ENCODE data around the gene TEF. TPM values are rescaled to one million over a fixed set of nuclear protein-coding genes. Genes with fewer than 3 reads are reported as not detected.
A peak's percentile ranks its signal among the peaks of the same experiment; 100 is the strongest.

Gene TEF
- total RNA-seq (11.8 TPM), polyA plus RNA-seq (ENCODE audit: insufficient read depth in 1 of 8, insufficient read length in 8 of 8, low replicate concordance in 1 of 8) (10 to 100 TPM in 5 of 8 donors, 1 to 10 TPM in 3; 8.6 to 13.7 (median 10.3) TPM)
- long read RNA-seq, donor 1, full-length matches to known transcripts = 3 of 8 reads
- long read RNA-seq, donor 1, partial matches to known transcripts = 5 of 8 reads
- long read RNA-seq, donor 1, other reads (novel, unspliced or antisense) = 0 of 8 reads
- long read RNA-seq, donor 2, full-length matches to known transcripts = 1 of 1 reads
- long read RNA-seq, donor 2, partial matches to known transcripts = 0 of 1 reads
- long read RNA-seq, donor 2, other reads (novel, unspliced or antisense) = 0 of 1 reads
- long read RNA-seq, donor 3, full-length matches to known transcripts = 5 of 10 reads
- long read RNA-seq, donor 3, partial matches to known transcripts = 5 of 10 reads
- long read RNA-seq, donor 3, other reads (novel, unspliced or antisense) = 0 of 10 reads
- long read RNA-seq, donor 4, full-length matches to known transcripts = 1 of 1 reads
- long read RNA-seq, donor 4, partial matches to known transcripts = 0 of 1 reads
- long read RNA-seq, donor 4, other reads (novel, unspliced or antisense) = 0 of 1 reads
- long read RNA-seq, donor 5, full-length matches to known transcripts = 5 of 39 reads
- long read RNA-seq, donor 5, partial matches to known transcripts = 0 of 39 reads
- long read RNA-seq, donor 5, other reads (novel, unspliced or antisense) = 34 of 39 reads
- long read RNA-seq, donor 6, full-length matches to known transcripts = 6 of 18 reads
- long read RNA-seq, donor 6, partial matches to known transcripts = 0 of 18 reads
- long read RNA-seq, donor 6, other reads (novel, unspliced or antisense) = 12 of 18 reads
- long read RNA-seq, donor 7 = 0 reads
- long read RNA-seq, donor 8, full-length matches to known transcripts = 2 of 2 reads
- long read RNA-seq, donor 8, partial matches to known transcripts = 0 of 2 reads
- long read RNA-seq, donor 8, other reads (novel, unspliced or antisense) = 0 of 2 reads
- long read RNA-seq, donor 9, full-length matches to known transcripts = 2 of 2 reads
- long read RNA-seq, donor 9, partial matches to known transcripts = 0 of 2 reads
- long read RNA-seq, donor 9, other reads (novel, unspliced or antisense) = 0 of 2 reads
- long read RNA-seq, donor 10, full-length matches to known transcripts = 3 of 9 reads
- long read RNA-seq, donor 10, partial matches to known transcripts = 6 of 9 reads
- long read RNA-seq, donor 10, other reads (novel, unspliced or antisense) = 0 of 9 reads
- long read RNA-seq, donor 11, full-length matches to known transcripts = 3 of 3 reads
- long read RNA-seq, donor 11, partial matches to known transcripts = 0 of 3 reads
- long read RNA-seq, donor 11, other reads (novel, unspliced or antisense) = 0 of 3 reads

- H3K9me3 ChIP-seq (replicated peaks; ENCODE audit: control insufficient read depth, low read depth, low read length) = no peaks in the 10 kb centered on the region
- H3K27ac ChIP-seq (ENCODE audit: low read length) = peak within 1 kb of the TSS; percentile 97
- under 1% methylated on average over 57 of the region's 84 CpGs for WGBS (ENCODE audit: insufficient coverage)
- H3K36me3 ChIP-seq (ENCODE audit: control insufficient read depth, insufficient read depth, low read length) = peaks cover 3% of the 10 kb centered on the region
- peaks cover 23% of the 10 kb centered on the region for H3K4me1 ChIP-seq (ENCODE audit: control insufficient read depth, insufficient read depth, low read length)
- no peaks in the 10 kb centered on the region for H3K27me3 ChIP-seq (ENCODE audit: control insufficient read depth, insufficient read depth, low read length)
- H3K4me3 ChIP-seq (ENCODE audit: low read length) = peak within 1 kb of the TSS; percentile 64
- DNase-seq = peak; percentile 99
These were observed at the start of gene TEF for GRCh38 chr22:41381329-41382097. TEF (plus strand) TSS chr22:41381942; CDS start chr22:41382045, 103 bp downstream.

- Histone ChIP-seq H3K27me3 (ENCODE audit: control insufficient read depth, insufficient read depth, low read length) (no peaks in the 10 kb centered on the region), H3K9me3 (replicated peaks; ENCODE audit: control insufficient read depth, low read depth, low read length) (no peaks in the 10 kb centered on the region), H3K27ac (ENCODE audit: low read length) (no peak overlapping the region), H3K4me3 (ENCODE audit: low read length) (no peak overlapping the region), H3K4me1 (ENCODE audit: control insufficient read depth, insufficient read depth, low read length) (peaks cover 1% of the 10 kb centered on the region), H3K36me3 (ENCODE audit: control insufficient read depth, insufficient read depth, low read length) (peaks cover 76% of the 10 kb centered on the region)
- WGBS (ENCODE audit: insufficient coverage) = 85% methylated on average over 11 of the region's 15 CpGs
- DNase-seq = no peak
These were observed 49.4 kb upstream of the TEF start for GRCh38 chr22:41332217-41332939.

- Histone ChIP-seq H3K9me3 (replicated peaks; ENCODE audit: control insufficient read depth, low read depth, low read length) (no peaks in the 10 kb centered on the region), H3K27ac (ENCODE audit: low read length) (no peak overlapping the region), H3K4me1 (ENCODE audit: control insufficient read depth, insufficient read depth, low read length) (no peaks in the 10 kb centered on the region), H3K4me3 (ENCODE audit: low read length) (no peak overlapping the region), H3K36me3 (ENCODE audit: control insufficient read depth, insufficient read depth, low read length) (peaks cover 72% of the 10 kb centered on the region), H3K27me3 (ENCODE audit: control insufficient read depth, insufficient read depth, low read length) (no peaks in the 10 kb centered on the region)
- whole genome bisulfite sequencing (ENCODE audit: insufficient coverage) = 100% methylated on average over 3 of the region's 3 CpGs
- DNase-seq = no peak
These were observed 47.9 kb upstream of the TEF start for GRCh38 chr22:41333806-41334205.

DNA sequence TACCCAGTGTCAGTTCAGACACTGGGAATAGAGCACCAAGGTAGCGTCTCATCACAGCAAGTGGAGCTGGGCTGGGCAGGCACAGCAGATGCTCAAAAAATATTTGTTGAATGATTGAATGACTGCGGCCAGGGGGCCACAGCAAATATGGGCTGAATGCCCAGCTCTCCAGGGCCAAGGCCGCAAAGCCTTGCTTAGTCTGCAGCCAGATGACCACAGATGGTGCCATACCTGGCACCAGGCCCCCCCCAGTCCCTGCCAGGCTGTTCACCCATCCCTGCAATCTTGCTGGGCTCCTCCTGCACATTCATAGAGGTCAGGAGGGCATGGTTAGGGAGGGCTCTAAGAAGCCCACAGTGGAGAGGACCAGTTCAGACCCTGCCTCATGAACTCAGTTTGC is 47.5 kb upstream of the TEF start:
- Histone ChIP-seq H3K4me3 (ENCODE audit: low read length) (no peak overlapping the region), H3K27ac (ENCODE audit: low read length) (no peak overlapping the region), H3K9me3 (replicated peaks; ENCODE audit: control insufficient read depth, low read depth, low read length) (no peaks in the 10 kb centered on the region), H3K27me3 (ENCODE audit: control insufficient read depth, insufficient read depth, low read length) (no peaks in the 10 kb centered on the region), H3K36me3 (ENCODE audit: control insufficient read depth, insufficient read depth, low read length) (peaks cover 71% of the 10 kb centered on the region), H3K4me1 (ENCODE audit: control insufficient read depth, insufficient read depth, low read length) (no peaks in the 10 kb centered on the region)
- DNase-seq = no peak
- WGBS (ENCODE audit: insufficient coverage) = 93% methylated on average over 3 of the region's 3 CpGs

- Histone ChIP-seq H3K27me3 (ENCODE audit: control insufficient read depth, insufficient read depth, low read length) (no peaks in the 10 kb centered on the region), H3K36me3 (ENCODE audit: control insufficient read depth, insufficient read depth, low read length) (peaks cover 69% of the 10 kb centered on the region)
These were observed 46.6 kb upstream of the TEF start for GRCh38 chr22:41334951-41335635.

DNA sequence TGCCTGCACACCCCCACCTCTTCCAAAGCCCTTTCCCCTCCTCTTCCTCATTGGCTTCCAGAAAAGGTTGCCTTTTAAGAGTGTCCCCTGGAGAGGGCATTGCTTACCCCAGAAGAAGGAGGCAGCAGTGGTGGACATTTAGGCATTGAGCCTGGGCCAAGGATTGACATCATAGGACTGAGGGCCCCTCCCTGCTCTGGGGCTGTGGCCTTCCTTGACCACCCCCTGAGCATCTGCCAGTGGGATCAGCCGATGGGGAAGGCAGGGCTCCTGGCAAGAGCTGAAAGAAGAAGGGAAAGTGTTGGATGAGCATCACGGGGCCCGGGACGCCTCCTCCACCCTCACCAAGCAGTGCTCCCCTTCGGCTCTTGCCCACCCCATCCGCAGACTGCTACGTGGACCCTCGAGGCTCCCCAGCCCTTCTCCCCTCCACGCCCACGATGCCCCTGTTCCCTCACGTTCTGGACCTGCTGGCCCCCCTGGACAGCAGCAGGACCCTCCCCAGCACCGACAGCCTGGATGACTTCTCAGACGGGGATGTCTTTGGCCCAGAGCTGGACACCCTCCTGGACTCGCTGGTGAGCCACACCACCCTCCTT is 43.0 kb upstream of the TEF start:
- Histone ChIP-seq H3K4me1 (ENCODE audit: control insufficient read depth, insufficient read depth, low read length) (no peaks in the 10 kb centered on the region), H3K27ac (ENCODE audit: low read length) (no peak overlapping the region), H3K9me3 (replicated peaks; ENCODE audit: control insufficient read depth, low read depth, low read length) (no peaks in the 10 kb centered on the region), H3K36me3 (ENCODE audit: control insufficient read depth, insufficient read depth, low read length) (peaks cover 71% of the 10 kb centered on the region), H3K4me3 (ENCODE audit: low read length) (no peak overlapping the region), H3K27me3 (ENCODE audit: control insufficient read depth, insufficient read depth, low read length) (no peaks in the 10 kb centered on the region)
- DNase-seq = no peak
- 79% methylated on average over 8 of the region's 14 CpGs for WGBS (ENCODE audit: insufficient coverage)

More at GRCh38 chr22:41334951-41335635, 46.6 kb upstream of the TEF start:
- no peak overlapping the region for H3K4me3 ChIP-seq (ENCODE audit: low read length)
- H3K9me3 ChIP-seq (replicated peaks; ENCODE audit: control insufficient read depth, low read depth, low read length) = no peaks in the 10 kb centered on the region
- H3K27ac ChIP-seq (ENCODE audit: low read length) = no peak overlapping the region
- DNase-seq = no peak
- no peaks in the 10 kb centered on the region for H3K4me1 ChIP-seq (ENCODE audit: control insufficient read depth, insufficient read depth, low read length)
- WGBS (ENCODE audit: insufficient coverage) = 96% methylated on average over 8 of the region's 11 CpGs

- no peak for DNase-seq
- WGBS (ENCODE audit: insufficient coverage) = 90% methylated on average over 18 of the region's 18 CpGs
- H3K9me3 ChIP-seq (replicated peaks; ENCODE audit: control insufficient read depth, low read depth, low read length) = no peaks in the 10 kb centered on the region
- H3K4me3 ChIP-seq (ENCODE audit: low read length) = no peak overlapping the region
- H3K27me3 ChIP-seq (ENCODE audit: control insufficient read depth, insufficient read depth, low read length) = no peaks in the 10 kb centered on the region
- no peaks in the 10 kb centered on the region for H3K4me1 ChIP-seq (ENCODE audit: control insufficient read depth, insufficient read depth, low read length)
- H3K36me3 ChIP-seq (ENCODE audit: control insufficient read depth, insufficient read depth, low read length) = peaks cover 71% of the 10 kb centered on the region
- no peak overlapping the region for H3K27ac ChIP-seq (ENCODE audit: low read length)
These were observed 41.9 kb upstream of the TEF start for GRCh38 chr22:41339823-41340222.

- Histone ChIP-seq H3K27ac (ENCODE audit: low read length) (no peak overlapping the region), H3K36me3 (ENCODE audit: control insufficient read depth, insufficient read depth, low read length) (peaks cover 69% of the 10 kb centered on the region), H3K9me3 (replicated peaks; ENCODE audit: control insufficient read depth, low read depth, low read length) (no peaks in the 10 kb centered on the region), H3K27me3 (ENCODE audit: control insufficient read depth, insufficient read depth, low read length) (no peaks in the 10 kb centered on the region), H3K4me1 (ENCODE audit: control insufficient read depth, insufficient read depth, low read length) (no peaks in the 10 kb centered on the region), H3K4me3 (ENCODE audit: low read length) (no peak overlapping the region)
- WGBS (ENCODE audit: insufficient coverage) = 77% methylated on average over 11 of the region's 11 CpGs
- no peak for DNase-seq
These were observed 41.4 kb upstream of the TEF start for GRCh38 chr22:41340357-41340756.

Data from muscle of leg (tissue), 16 donors.